ENCODE data around the gene PLBD1.

DNA sequence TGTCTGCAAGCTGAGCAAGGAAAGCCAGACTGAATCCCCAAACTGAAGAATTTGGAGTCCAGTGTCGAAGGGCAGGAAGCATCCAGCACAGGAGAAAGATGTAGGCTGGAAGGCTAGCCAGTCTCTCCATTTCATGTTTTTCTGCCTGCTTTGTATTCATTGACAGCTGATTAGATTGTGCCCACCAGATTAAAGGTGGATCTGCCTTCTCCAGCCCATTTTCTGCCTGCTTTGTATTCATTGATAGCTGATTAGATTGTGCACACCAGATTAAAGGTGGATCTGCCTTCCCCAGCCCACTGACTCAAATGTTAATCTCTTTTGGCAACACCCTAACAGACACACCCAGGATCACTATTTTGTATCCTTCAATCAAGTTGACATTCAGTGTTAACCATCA, 85.3 kb downstream of the PLBD1 start:
- TF ChIP-seq SIN3A (IDR thresholded peaks at IDR 0.05; ENCODE audit: borderline replicate concordance, insufficient read depth, low read length) (no peak), TAF1 (IDR thresholded peaks at IDR 0.05; ENCODE audit: borderline replicate concordance, insufficient read depth, low read length) (no peak), POLR2AphosphoS5 (IDR thresholded peaks at IDR 0.05; ENCODE audit: low read depth, low read length) (no peak), REST (IDR thresholded peaks at IDR 0.05; ENCODE audit: insufficient read depth in 1 of 2, low read depth in 2 of 2, low read length in 2 of 2) (no peak), FOXP2 (optimal IDR thresholded peaks at IDR 0.05; ENCODE audit: borderline replicate concordance, extremely low read depth, extremely low read length, insufficient read depth) (no peak)

Measured in PFSK-1 (cell line).